ENCODE results near the gene CASP2.

The CASP2 gene

GRCh38 chr7:143299346-143299745, 11.2 kb downstream of the CASP2 start:
- no peak for DNase-seq

- peak; percentile 31 to 72 (median 54) for DNase-seq
Measured at GRCh38 chr7:143299840-143300239, 11.7 kb downstream of the CASP2 start.

- DNase-seq = no peak
Measured at GRCh38 chr7:143300959-143301935, 13.1 kb downstream of the CASP2 start.

- DNase-seq = no peak
Measured at GRCh38 chr7:143303733-143304132, 15.6 kb downstream of the CASP2 start.

- no peak for DNase-seq
Measured at GRCh38 chr7:143304938-143305337, 16.8 kb downstream of the CASP2 start.

- DNase-seq = peak; percentile 20 to 49 (median 38)
Measured at GRCh38 chr7:143305423-143306070, 17.4 kb downstream of the CASP2 start.

- no peak for DNase-seq
Measured at GRCh38 chr7:143308632-143309031, 20.5 kb downstream of the CASP2 start.

GRCh38 chr7:143314127-143314526, 26.0 kb downstream of the CASP2 start:
- no peak for DNase-seq

GRCh38 chr7:143315776-143316175, 27.6 kb downstream of the CASP2 start, which contains the start of gene CLCN1:
Gene CLCN1 (plus strand): TSS chr7:143316111. CDS start chr7:143316213, 102 bp downstream.
- DNase-seq = no peak

- no peak for DNase-seq
Measured at GRCh38 chr7:143316492-143316891, 28.3 kb downstream of the CASP2 start.

- no peak for DNase-seq
Measured at GRCh38 chr7:143318661-143319060, 30.5 kb downstream of the CASP2 start.

GRCh38 chr7:143320620-143321019, 32.5 kb downstream of the CASP2 start:
- no peak for DNase-seq

- DNase-seq = no peak
Measured at GRCh38 chr7:143321242-143321641, 33.1 kb downstream of the CASP2 start.

GRCh38 chr7:143321734-143322133, 33.6 kb downstream of the CASP2 start:
- DNase-seq = no peak

- no peak for DNase-seq
Measured at GRCh38 chr7:143322760-143323633, 34.8 kb downstream of the CASP2 start.

- DNase-seq = no peak
Measured at GRCh38 chr7:143323653-143324052, 35.5 kb downstream of the CASP2 start.

GRCh38 chr7:143325240-143325639, 37.1 kb downstream of the CASP2 start:
- DNase-seq = no peak

- no peak for DNase-seq
Measured at GRCh38 chr7:143327903-143328302, 39.8 kb downstream of the CASP2 start.

GRCh38 chr7:143329471-143330170, 41.5 kb downstream of the CASP2 start:
- no peak for DNase-seq

- no peak for DNase-seq
Measured at GRCh38 chr7:143331179-143331801, 43.1 kb downstream of the CASP2 start.

GRCh38 chr7:143334244-143334643, 46.1 kb downstream of the CASP2 start:
- no peak for DNase-seq

- DNase-seq = no peak
Measured at GRCh38 chr7:143337216-143337615, 49.1 kb downstream of the CASP2 start.
